ENCODE results near the gene CTPS2.

Gene CTPS2

DNA sequence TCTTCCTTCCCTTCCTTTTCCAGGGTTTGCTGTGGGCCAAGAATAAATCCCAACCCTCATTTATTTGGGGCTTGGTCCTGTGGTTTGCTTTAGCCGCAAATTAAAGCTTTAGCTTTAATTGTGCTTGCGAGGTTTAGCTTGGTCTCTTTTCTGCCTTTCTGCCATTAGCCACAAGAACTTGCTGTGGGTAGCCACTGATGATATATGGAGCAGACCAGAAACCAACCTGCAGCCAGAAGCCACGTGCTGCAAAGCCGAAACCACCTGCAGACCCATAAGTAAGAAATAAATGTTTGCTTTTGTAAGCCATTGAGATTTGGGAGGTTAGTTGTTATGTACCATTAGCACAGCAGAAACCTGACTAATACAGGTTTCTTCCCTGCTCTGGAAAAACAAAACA is 152.3 kb downstream of the CTPS2 start:
- in situ Hi-C loops (cut with MboI; ENCODE audit: low pct_unique_long_range_greater_than_20kb, low sequenced_read_pairs, unreplicated experiment), result no loop called here
- TF ChIP-seq, protein P1, sequence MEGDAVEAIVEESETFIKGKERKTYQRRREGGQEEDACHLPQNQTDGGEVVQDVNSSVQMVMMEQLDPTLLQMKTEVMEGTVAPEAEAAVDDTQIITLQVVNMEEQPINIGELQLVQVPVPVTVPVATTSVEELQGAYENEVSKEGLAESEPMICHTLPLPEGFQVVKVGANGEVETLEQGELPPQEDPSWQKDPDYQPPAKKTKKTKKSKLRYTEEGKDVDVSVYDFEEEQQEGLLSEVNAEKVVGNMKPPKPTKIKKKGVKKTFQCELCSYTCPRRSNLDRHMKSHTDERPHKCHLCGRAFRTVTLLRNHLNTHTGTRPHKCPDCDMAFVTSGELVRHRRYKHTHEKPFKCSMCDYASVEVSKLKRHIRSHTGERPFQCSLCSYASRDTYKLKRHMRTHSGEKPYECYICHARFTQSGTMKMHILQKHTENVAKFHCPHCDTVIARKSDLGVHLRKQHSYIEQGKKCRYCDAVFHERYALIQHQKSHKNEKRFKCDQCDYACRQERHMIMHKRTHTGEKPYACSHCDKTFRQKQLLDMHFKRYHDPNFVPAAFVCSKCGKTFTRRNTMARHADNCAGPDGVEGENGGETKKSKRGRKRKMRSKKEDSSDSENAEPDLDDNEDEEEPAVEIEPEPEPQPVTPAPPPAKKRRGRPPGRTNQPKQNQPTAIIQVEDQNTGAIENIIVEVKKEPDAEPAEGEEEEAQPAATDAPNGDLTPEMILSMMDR (IDR thresholded peaks at IDR 0.05; ENCODE audit: extremely low read depth, insufficient read depth, missing control alignments), result no peak
- DNase-seq (ENCODE audit: low spot score), result no peak

DNA sequence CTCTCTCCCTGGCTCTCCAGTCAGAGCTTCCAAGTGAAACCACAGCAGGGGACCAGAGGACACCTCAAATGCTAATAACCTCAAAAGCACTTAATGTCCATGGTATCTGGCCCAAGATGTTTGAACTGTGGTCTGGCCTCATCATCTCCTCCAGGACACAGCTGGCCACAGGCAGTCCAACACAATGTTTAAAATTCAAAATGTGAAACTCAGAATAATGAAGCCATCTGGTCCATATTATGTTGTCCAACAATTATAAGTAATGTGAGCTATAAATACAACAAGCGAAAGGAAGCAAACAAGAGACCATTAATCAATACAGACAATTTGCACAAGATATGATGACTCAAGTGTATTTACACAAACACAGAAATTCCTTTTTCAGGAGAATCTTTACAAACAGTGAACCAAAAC is 153.3 kb downstream of the CTPS2 start:
- TF ChIP-seq, protein P1 (IDR thresholded peaks at IDR 0.05; ENCODE audit: extremely low read depth, insufficient read depth, missing control alignments), result no peak
- no peak for DNase-seq (ENCODE audit: low spot score)
- in situ Hi-C loops (cut with MboI; ENCODE audit: low pct_unique_long_range_greater_than_20kb, low sequenced_read_pairs, unreplicated experiment), result no loop called here

- TF ChIP-seq, protein P1 (IDR thresholded peaks at IDR 0.05; ENCODE audit: extremely low read depth, insufficient read depth, missing control alignments), result no peak
- DNase-seq (ENCODE audit: low spot score), result no peak
- in situ Hi-C loops (cut with MboI; ENCODE audit: low pct_unique_long_range_greater_than_20kb, low sequenced_read_pairs, unreplicated experiment), result no loop called here
Measured at GRCh38 chrX:16558489-16558888, 154.0 kb downstream of the CTPS2 start.

- no peak for DNase-seq (ENCODE audit: low spot score)
- in situ Hi-C loops (cut with MboI; ENCODE audit: low pct_unique_long_range_greater_than_20kb, low sequenced_read_pairs, unreplicated experiment), result no loop called here
- TF ChIP-seq, protein P1 (IDR thresholded peaks at IDR 0.05; ENCODE audit: extremely low read depth, insufficient read depth, missing control alignments), result no peak
Measured at GRCh38 chrX:16552546-16552945, 159.9 kb downstream of the CTPS2 start.

DNA sequence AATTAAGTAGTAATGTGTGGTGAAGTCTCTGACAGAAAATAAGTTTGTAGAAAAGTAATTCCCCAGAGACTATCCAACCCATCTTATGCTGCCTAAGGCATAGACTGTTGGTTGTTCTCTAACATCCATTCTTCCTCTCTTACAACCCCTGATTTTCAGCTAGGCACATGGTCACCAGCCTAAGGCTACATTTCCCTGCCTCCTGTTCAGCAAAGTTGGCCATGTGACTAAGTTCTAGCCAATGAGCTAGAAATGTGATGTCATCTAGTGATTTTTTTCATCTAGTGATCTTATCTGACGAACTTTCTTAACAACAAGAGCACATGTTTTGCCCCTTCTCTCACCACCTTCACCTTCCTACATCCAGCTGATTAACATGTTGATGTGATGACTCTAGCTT is 164.8 kb downstream of the CTPS2 start:
- in situ Hi-C loops (cut with MboI; ENCODE audit: low pct_unique_long_range_greater_than_20kb, low sequenced_read_pairs, unreplicated experiment), result no loop called here
- TF ChIP-seq, protein P1 (IDR thresholded peaks at IDR 0.05; ENCODE audit: extremely low read depth, insufficient read depth, missing control alignments), result no peak

DNA sequence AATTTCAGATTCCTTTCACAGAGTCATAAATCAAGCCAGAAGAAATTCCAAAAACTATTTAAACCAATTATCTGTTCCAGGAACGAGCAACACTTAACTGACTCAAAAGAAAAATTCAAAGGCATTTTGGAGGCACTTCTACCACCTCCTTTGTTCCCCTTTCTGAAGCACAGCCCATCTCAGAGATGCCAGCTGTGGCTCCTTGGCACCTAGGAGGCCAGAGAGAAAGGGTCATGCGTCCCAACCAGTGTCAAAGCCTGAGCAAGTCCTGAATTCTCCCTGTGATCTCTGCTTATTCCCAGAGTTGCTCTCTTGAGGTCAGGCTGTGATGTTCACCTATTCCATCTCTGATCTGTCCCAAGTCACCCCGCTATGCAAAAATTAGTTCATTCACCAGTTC is 167.5 kb downstream of the CTPS2 start:
- in situ Hi-C loops (cut with MboI; ENCODE audit: low pct_unique_long_range_greater_than_20kb, low sequenced_read_pairs, unreplicated experiment), result no loop called here
- TF ChIP-seq, protein P1 (IDR thresholded peaks at IDR 0.05; ENCODE audit: extremely low read depth, insufficient read depth, missing control alignments), result no peak
- no peak for DNase-seq (ENCODE audit: low spot score)

More for the DNA sequence above, 164.8 kb downstream of the CTPS2 start:
- DNase-seq (ENCODE audit: low spot score), result no peak
